Measurements from ENCODE around the gene CHAC2. TPM values are rescaled to one million over a fixed set of nuclear protein-coding genes. Genes with fewer than 3 reads are reported as not detected.
"Not testable (repeated sequence)": the region's sequence is repeated elsewhere in the genome, so short reads cannot be mapped to it uniquely, and the experiment has no call there.

The CHAC2 gene
- total RNA-seq: 10 to 100 TPM in 1 of 5 experiments, 1 to 10 TPM in 3, under 1 TPM in 1; 0.29 to 12.1 (median 1.2) TPM
- 1 to 10 TPM; 4.9 to 6.0 TPM for polyA plus RNA-seq
- 0.54 reads per million for total RNA-seq

DNA sequence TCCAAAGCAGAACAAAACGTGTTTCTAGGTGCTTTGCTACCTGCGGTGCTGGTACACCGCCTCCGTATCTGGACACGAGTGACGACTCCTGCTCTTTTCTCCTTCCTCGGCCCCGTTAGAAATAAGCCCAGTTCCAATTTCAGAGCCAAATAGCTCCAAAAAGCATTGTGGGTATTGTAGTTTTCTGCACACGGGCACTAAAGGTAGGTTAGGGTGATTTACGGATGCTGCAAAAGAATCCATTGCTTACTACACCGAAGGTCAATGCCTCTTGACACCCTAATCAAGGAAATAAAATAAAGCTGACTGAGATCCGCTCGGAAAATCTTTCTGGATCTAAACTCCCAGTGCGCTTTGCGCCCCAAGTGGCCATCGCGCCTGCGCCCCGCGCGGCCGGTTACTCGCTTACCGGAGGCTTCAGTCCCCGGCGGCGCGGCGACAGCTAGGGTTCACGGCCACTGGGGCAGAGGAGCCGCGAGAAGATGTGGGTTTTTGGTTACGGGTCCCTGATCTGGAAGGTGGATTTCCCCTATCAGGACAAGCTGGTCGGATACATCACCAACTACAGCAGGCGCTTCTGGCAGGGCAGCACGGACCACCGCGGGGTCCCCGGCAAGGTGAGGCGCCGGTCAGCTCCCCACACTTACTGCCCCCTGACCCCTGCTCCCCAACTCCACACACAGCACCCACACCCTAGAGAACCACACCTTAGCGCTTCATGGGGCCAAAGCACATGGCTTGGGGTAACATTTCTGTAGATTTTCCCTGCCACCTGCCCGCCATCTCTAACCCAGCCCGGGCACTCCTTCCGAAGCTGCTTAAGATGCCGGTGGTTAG, at the start of gene CHAC2:
CHAC2 (plus strand) TSS at position 400 of the 837 bp plus-strand sequence; CDS start at position 483, 83 bp downstream.
- H3K27me3 ChIP-seq (ENCODE audit: control insufficient read depth in 2 of 2, insufficient read depth in 2 of 2, low read length in 2 of 2): no peaks in the 10 kb centered on the region
- Mint-ChIP-seq H3K9me3 (peaks cover 0 to 2% (median 0%) of the 10 kb centered on the region in 11 donors), H3K27ac (peak within 1 kb of the TSS; percentile 60 to 99 (median 90)), H3K4me3 (peak within 1 kb of the TSS; percentile 88 to 98 (median 92)), H3K36me3 (peaks cover 0 to 22% (median 12%) of the 10 kb centered on the region in 5 donors), H3K27me3 (no peaks in the 10 kb centered on the region), H3K4me1 (peaks cover 7 to 41% (median 33%) of the 10 kb centered on the region in 7 donors)
- POLR2A ChIA-PET: interaction anchor here (0.5 to 4.2 kb wide), 8 partner anchors 9 to 1857 kb away, joined by 3 to 59 read pairs (median 4); partner anchors contain the start of genes ACYP2, ASB3, CFAP36 and ERLEC1
- H3K9me3 ChIP-seq (ENCODE audit: control insufficient read depth in 2 of 3, low read length in 3 of 3): no peaks in the 10 kb centered on the region
- peaks cover 0 to 11% (median 0%) of the 10 kb centered on the region in 3 experiments for H3K36me3 ChIP-seq (ENCODE audit: control insufficient read depth in 2 of 3, insufficient read depth in 3 of 3, low read length in 3 of 3)
- peak within 1 kb of the TSS; percentile 86 for H3K27ac ChIP-seq (ENCODE audit: low read depth, low read length)
- intact Hi-C loops (cut with micrococcal nuclease): loop anchor here (1.0 to 5.0 kb wide), 12 partner anchors 19 to 1851 kb away; partner anchors contain the start of genes ACYP2 (in 2 of the 2), CLHC1 (in 2 of the 2), EML6 (in 2 of the 2) and PSME4 (in 2 of the 2)
- DNase-seq: peak; percentile 74 to 86 (median 84)
- peak within 1 kb of the TSS; percentile 80 for H3K4me3 ChIP-seq (ENCODE audit: low read length)
- peak; percentile 93 for ATAC-seq
- H3K4me1 ChIP-seq (ENCODE audit: control insufficient read depth in 2 of 2, insufficient read depth in 2 of 2, low read length in 2 of 2): peaks cover 0 to 8% of the 10 kb centered on the region in 2 donors
- CTCF ChIA-PET: interaction anchor here (0.6 kb wide), 1 partner anchor 21 kb away, joined by 3 read pairs; no protein-coding TSS in a partner anchor

DNA sequence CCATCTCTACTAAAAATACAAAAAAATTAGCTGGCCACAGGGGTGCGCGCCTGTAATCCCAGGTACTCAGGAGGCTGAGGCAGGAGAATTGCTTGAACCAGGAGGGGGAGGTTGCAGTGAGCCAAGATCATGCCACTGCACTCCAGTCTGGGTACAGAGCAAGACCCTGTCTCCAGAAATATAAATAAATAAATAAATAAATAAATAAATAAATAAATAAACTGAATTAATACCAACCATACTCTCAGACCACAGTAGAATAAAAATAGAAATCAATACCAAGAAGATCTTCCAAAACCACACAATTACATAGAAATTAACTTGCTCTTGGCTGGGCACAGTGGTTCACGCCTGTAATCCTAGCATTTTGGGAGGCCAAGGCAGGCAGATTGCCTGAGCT, 46.7 kb upstream of the CHAC2 start:
- Mint-ChIP-seq H3K36me3 (peaks cover 20 to 87% (median 67%) of the 10 kb centered on the region in 5 donors), H3K4me1 (peaks cover 7 to 45% (median 30%) of the 10 kb centered on the region in 7 donors), H3K9me3 (peaks cover 0 to 18% (median 0%) of the 10 kb centered on the region in 11 donors)
- H3K27ac ChIP-seq (ENCODE audit: low read depth, low read length); H3K4me3 ChIP-seq (ENCODE audit: low read length); DNase-seq; CTCF ChIA-PET; H3K27ac Mint-ChIP-seq; H3K27me3 Mint-ChIP-seq; H3K27me3 ChIP-seq (ENCODE audit: control insufficient read depth in 2 of 2, insufficient read depth in 2 of 2, low read length in 2 of 2); intact Hi-C loops (cut with micrococcal nuclease); POLR2A ChIA-PET; H3K4me3 Mint-ChIP-seq; H3K9me3 ChIP-seq (ENCODE audit: control insufficient read depth in 2 of 3, low read length in 3 of 3); H3K4me1 ChIP-seq (ENCODE audit: control insufficient read depth in 2 of 2, insufficient read depth in 2 of 2, low read length in 2 of 2); ATAC-seq: not testable (repeated sequence)
- peaks cover 0 to 13% (median 0%) of the 10 kb centered on the region in 3 experiments for H3K36me3 ChIP-seq (ENCODE audit: control insufficient read depth in 2 of 3, insufficient read depth in 3 of 3, low read length in 3 of 3)

DNA sequence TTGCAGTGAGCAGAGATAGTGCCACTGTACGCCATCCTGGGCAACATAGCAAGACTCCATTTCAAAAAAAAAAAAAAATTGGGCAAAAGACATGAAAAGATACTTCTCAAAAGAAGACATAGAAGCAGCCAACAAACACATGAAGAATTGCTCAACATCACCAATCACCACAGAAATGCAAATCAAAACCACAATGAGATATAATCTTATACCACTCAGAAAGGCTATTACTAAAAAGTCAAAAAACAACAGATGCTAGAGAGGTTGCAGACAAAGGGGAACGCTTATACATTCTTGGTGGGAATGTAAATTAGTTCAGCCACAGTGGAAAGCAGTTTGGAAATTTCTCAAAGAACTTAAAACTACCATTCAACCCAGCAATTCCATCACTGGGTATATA, 43.1 kb upstream of the CHAC2 start:
- H3K4me1 Mint-ChIP-seq: peaks cover 4 to 34% (median 19%) of the 10 kb centered on the region in 7 donors
- Histone ChIP-seq H3K4me1 (ENCODE audit: control insufficient read depth in 2 of 2, insufficient read depth in 2 of 2, low read length in 2 of 2) (no peaks in the 10 kb centered on the region), H3K9me3 (ENCODE audit: control insufficient read depth in 2 of 3, low read length in 3 of 3) (no peaks in the 10 kb centered on the region), H3K36me3 (ENCODE audit: control insufficient read depth in 2 of 3, insufficient read depth in 3 of 3, low read length in 3 of 3) (no peaks in the 10 kb centered on the region), H3K4me3 (ENCODE audit: low read length) (no peak overlapping the region), H3K27me3 (ENCODE audit: control insufficient read depth in 2 of 2, insufficient read depth in 2 of 2, low read length in 2 of 2) (no peaks in the 10 kb centered on the region), H3K27ac (ENCODE audit: low read depth, low read length) (no peak overlapping the region)
- H3K9me3 Mint-ChIP-seq: peaks cover 0 to 4% (median 0%) of the 10 kb centered on the region in 11 donors
- intact Hi-C loops (cut with micrococcal nuclease): no loop called here
- peak overlapping the region in 1 of 9 donors; percentile 72 for H3K27ac Mint-ChIP-seq
- CTCF ChIA-PET: no interaction called here
- no peaks in the 10 kb centered on the region for H3K27me3 Mint-ChIP-seq
- POLR2A ChIA-PET: no interaction called here
- ATAC-seq: no peak
- DNase-seq: no peak
- no peak overlapping the region for H3K4me3 Mint-ChIP-seq
- peaks cover 10 to 70% (median 48%) of the 10 kb centered on the region in 5 donors for H3K36me3 Mint-ChIP-seq

DNA sequence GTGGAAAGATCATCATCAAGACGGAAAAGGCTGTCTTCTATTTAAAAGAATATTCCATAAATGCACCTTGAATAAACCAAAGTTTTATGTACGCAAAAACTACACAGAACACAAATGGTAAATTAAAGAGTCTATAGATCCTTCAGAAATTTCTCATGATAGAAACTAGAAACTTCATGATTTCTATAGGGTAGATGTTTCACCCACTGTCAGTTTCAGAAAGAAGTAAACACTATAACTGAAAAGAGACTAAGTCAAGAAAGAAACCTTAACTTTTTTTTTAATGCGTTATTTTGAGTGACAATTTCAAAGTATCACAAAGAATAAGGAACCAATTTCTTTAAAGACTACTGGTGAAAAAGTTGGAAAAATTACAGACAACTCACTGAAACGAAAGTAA, 41.9 kb upstream of the CHAC2 start:
- peaks cover 3 to 71% (median 46%) of the 10 kb centered on the region in 5 donors for H3K36me3 Mint-ChIP-seq
- CTCF ChIA-PET: interaction anchor here (0.6 kb wide), 1 partner anchor 1021 kb away, joined by 4 read pairs; no protein-coding TSS in a partner anchor
- POLR2A ChIA-PET: no interaction called here

DNA sequence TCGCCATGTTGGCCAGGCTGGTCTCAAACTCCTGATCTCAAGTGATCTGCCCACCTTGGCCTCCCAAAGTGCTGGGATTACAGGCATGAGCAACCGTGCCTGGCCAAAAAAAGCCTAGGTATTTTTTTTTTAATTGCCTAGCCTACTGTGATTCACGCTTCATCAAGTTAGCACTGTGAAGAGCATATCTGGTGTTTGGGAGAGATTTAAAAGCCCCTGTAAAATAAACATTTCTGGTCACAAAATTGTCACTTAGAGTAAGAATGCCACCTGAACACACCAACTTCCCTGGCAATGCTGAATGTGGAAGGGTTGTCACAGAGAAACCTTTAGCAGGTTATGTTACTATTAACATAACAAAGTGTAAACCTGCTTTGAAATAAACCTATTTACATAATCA, 39.7 kb upstream of the CHAC2 start:
- no peak overlapping the region for H3K4me3 ChIP-seq (ENCODE audit: low read length)
- H3K36me3 ChIP-seq (ENCODE audit: control insufficient read depth in 2 of 3, insufficient read depth in 3 of 3, low read length in 3 of 3): no peaks in the 10 kb centered on the region
- no peaks in the 10 kb centered on the region for H3K4me1 ChIP-seq (ENCODE audit: control insufficient read depth in 2 of 2, insufficient read depth in 2 of 2, low read length in 2 of 2)
- intact Hi-C loops (cut with micrococcal nuclease): no loop called here
- ATAC-seq (no peak), DNase-seq (no peak)
- no peaks in the 10 kb centered on the region for H3K27me3 ChIP-seq (ENCODE audit: control insufficient read depth in 2 of 2, insufficient read depth in 2 of 2, low read length in 2 of 2)
- POLR2A ChIA-PET: no interaction called here
- H3K27ac Mint-ChIP-seq: no peak overlapping the region
- no peak overlapping the region for H3K4me3 Mint-ChIP-seq
- H3K9me3 Mint-ChIP-seq: peaks cover 0 to 4% (median 0%) of the 10 kb centered on the region in 11 donors
- peaks cover 3 to 59% (median 46%) of the 10 kb centered on the region in 5 donors for H3K36me3 Mint-ChIP-seq
- H3K27ac ChIP-seq (ENCODE audit: low read depth, low read length): no peak overlapping the region
- H3K27me3 Mint-ChIP-seq: no peaks in the 10 kb centered on the region
- H3K9me3 ChIP-seq (ENCODE audit: control insufficient read depth in 2 of 3, low read length in 3 of 3): no peaks in the 10 kb centered on the region
- CTCF ChIA-PET: no interaction called here
- H3K4me1 Mint-ChIP-seq: peaks cover under 1 to 20% (median 8%) of the 10 kb centered on the region in 7 donors

More for the DNA sequence above, 41.9 kb upstream of the CHAC2 start:
- Mint-ChIP-seq H3K4me3 (no peak overlapping the region), H3K27ac (peak overlapping the region in 1 of 9 donors; percentile 55), H3K27me3 (no peaks in the 10 kb centered on the region), H3K9me3 (peaks cover 0 to 4% (median 0%) of the 10 kb centered on the region in 11 donors), H3K4me1 (peaks cover 4 to 34% (median 17%) of the 10 kb centered on the region in 7 donors)
- Histone ChIP-seq H3K4me3 (ENCODE audit: low read length) (no peak overlapping the region), H3K36me3 (ENCODE audit: control insufficient read depth in 2 of 3, insufficient read depth in 3 of 3, low read length in 3 of 3) (no peaks in the 10 kb centered on the region), H3K9me3 (ENCODE audit: control insufficient read depth in 2 of 3, low read length in 3 of 3) (no peaks in the 10 kb centered on the region), H3K4me1 (ENCODE audit: control insufficient read depth in 2 of 2, insufficient read depth in 2 of 2, low read length in 2 of 2) (no peaks in the 10 kb centered on the region), H3K27ac (ENCODE audit: low read depth, low read length) (no peak overlapping the region), H3K27me3 (ENCODE audit: control insufficient read depth in 2 of 2, insufficient read depth in 2 of 2, low read length in 2 of 2) (no peaks in the 10 kb centered on the region)
- ATAC-seq: no peak
- intact Hi-C loops (cut with micrococcal nuclease): no loop called here
- no peak for DNase-seq

DNA sequence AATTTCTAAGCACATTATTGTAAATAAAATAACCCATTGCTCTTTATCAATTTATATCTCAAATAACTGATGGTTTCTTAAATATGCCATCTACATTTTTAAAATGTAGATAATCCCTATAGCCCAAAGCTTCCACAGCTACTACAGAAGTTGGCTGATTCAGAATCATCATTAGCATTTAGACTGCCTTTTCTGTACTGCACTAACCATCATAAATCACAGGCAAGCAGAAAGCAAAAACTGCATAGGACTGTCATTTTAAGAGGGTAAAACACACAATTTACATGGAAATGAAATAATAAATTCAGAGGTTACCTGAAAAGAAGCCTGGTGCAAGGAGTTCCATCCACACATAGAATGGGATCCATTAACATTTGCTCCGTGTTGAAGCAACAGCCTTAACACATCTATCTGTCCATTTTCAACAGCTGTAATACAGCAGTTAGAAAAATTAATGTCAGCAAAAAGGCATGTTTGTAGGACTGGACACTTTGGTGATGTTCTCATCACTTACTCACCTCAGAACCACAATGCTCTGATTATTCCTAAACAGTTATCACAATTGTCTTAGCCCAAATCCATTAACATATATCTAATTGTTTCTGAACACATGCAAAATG, 38.4 kb upstream of the CHAC2 start:
- ATAC-seq: no peak
- H3K4me3 ChIP-seq (ENCODE audit: low read length): no peak overlapping the region
- peaks cover 4 to 58% (median 49%) of the 10 kb centered on the region in 5 donors for H3K36me3 Mint-ChIP-seq
- H3K27me3 Mint-ChIP-seq: no peaks in the 10 kb centered on the region
- POLR2A ChIA-PET: no interaction called here
- no peak overlapping the region for H3K27ac ChIP-seq (ENCODE audit: low read depth, low read length)
- H3K9me3 Mint-ChIP-seq: peaks cover 0 to 4% (median 0%) of the 10 kb centered on the region in 11 donors
- no peaks in the 10 kb centered on the region for H3K4me1 ChIP-seq (ENCODE audit: control insufficient read depth in 2 of 2, insufficient read depth in 2 of 2, low read length in 2 of 2)
- no peaks in the 10 kb centered on the region for H3K9me3 ChIP-seq (ENCODE audit: control insufficient read depth in 2 of 3, low read length in 3 of 3)
- CTCF ChIA-PET: no interaction called here
- no peak overlapping the region for H3K27ac Mint-ChIP-seq
- H3K4me3 Mint-ChIP-seq: no peak overlapping the region
- H3K27me3 ChIP-seq (ENCODE audit: control insufficient read depth in 2 of 2, insufficient read depth in 2 of 2, low read length in 2 of 2): no peaks in the 10 kb centered on the region
- H3K36me3 ChIP-seq (ENCODE audit: control insufficient read depth in 2 of 3, insufficient read depth in 3 of 3, low read length in 3 of 3): peaks cover 0 to 1% (median 0%) of the 10 kb centered on the region in 3 experiments
- intact Hi-C loops (cut with micrococcal nuclease): no loop called here
- DNase-seq: no peak
- H3K4me1 Mint-ChIP-seq: peaks cover 2 to 12% (median 6%) of the 10 kb centered on the region in 7 donors

Data from naive thymus-derived CD4-positive, alpha-beta T cell (primary cell).